GM12891 (cell line): ENCODE measurements around the gene SORCS2.

Source experiments
- PAX5 ChIP-seq: IDR thresholded peaks from 2 replicates; pipeline ENCODE4 v1.6.1; 2011; ENCODE audit warnings: low read length, moderate library complexity, mild to moderate bottlenecking; ENCODE audit not compliant: insufficient read depth, severe bottlenecking
- POLR2A ChIP-seq: IDR thresholded peaks from 2 replicates; pipeline ENCODE4 v1.6.1; 2011; ENCODE audit warnings: low read depth, low read length, control low read depth
- POLR2AphosphoS5 ChIP-seq: IDR thresholded peaks from 2 replicates; pipeline ENCODE4 v1.6.1; 2011; ENCODE audit warnings: low read depth, low read length, control low read depth
- POU2F2 ChIP-seq: IDR thresholded peaks from 2 replicates; pipeline ENCODE4 v1.6.1; 2011; ENCODE audit warnings: low read depth, mild to moderate bottlenecking, control low read depth, low read length, moderate library complexity
- TAF1 ChIP-seq: IDR thresholded peaks from 2 replicates; pipeline ENCODE4 v1.6.1; 2011; ENCODE audit warnings: low read depth, low read length, control low read depth

DNA sequence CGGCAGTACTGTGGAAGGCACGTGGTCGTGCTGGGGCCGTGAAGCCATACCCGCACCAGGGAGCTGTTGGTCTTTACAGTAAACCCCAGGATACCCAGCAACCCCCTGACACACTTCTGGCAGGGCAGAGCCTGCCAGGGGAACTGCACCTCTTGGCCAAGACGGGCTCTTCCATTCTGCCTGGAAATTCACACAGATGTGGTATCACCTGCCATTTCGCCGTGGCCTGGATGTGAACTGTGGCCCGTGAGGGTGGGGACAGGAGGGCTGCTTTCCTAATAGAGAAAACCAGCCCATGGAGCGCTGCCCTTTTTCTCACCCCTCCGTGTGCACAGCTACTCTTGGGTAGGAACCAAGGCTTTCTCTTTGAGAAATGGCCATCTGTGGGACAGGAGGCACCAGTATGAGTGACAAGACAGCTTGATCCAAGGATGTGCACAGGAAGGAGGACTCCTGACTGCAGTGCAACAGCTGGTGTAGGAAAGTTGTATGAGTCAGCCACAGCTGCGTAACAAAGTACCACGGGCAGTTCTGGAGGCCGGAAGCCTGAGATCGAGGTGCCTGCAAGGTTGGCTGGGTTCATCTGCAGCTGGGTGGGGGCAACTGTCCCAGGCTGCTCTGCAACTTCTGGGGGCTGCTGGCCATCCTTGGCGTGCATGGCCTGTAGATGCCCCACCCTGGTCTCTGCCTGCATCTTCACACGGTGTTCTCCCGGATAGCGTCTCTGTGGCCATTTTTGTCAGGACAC is 146.7 kb downstream of the SORCS2 start:
- TF ChIP-seq POLR2A (no peak), POLR2AphosphoS5 (no peak), PAX5 (no peak), POU2F2 (no peak), TAF1 (no peak)
